A673 (cell line): ENCODE measurements around the gene DLGAP1.

Source experiments
- CTCF ChIP-seq: fragments of 300-800, 200-600 bp; sonication (generic); conservative IDR thresholded peaks from 2 replicates; pipeline ENCODE4 v1.5.1; 2017; ENCODE audit warnings: low read depth, mild to moderate bottlenecking, antibody characterized with exemption, low read length, moderate library complexity, mixed read lengths
- EZH2 ChIP-seq: fragments of 200-600 bp; sonication (generic); IDR thresholded peaks from 2 replicates; pipeline ENCODE4 v1.6.1; 2017; ENCODE audit warnings: borderline replicate concordance, low read depth, mild to moderate bottlenecking, mixed read lengths, antibody characterized with exemption, low read length; ENCODE audit not compliant: poor library complexity, severe bottlenecking

- TF ChIP-seq CTCF (no peak), EZH2 (no peak)
These were observed 146.5 kb downstream of the DLGAP1 start for GRCh38 chr18:4308576-4308975.
